GM13976 (cell line): ENCODE results near the gene ARMC2.

Source experiments
- DNase-seq: peaks from one replicate; pipeline ENCODE4 v3.0.0; 2012; ENCODE audit warnings: low spot score
- CTCF ChIP-seq: IDR thresholded peaks from 2 replicates; pipeline ENCODE4 v1.5.1; 2012; ENCODE audit warnings: borderline replicate concordance, mild to moderate bottlenecking; ENCODE audit not compliant: insufficient read depth; ENCODE audit errors: extremely low read depth, missing control alignments, control extremely low read depth
- in situ Hi-C: fragments of 300-500 bp; cut with MboI; formaldehyde crosslinking; loops from one replicate; pipeline ENCODE4 v1.12.0; 2022; ENCODE audit warnings: low sequenced_read_pairs, mixed read lengths, inconsistent platforms; ENCODE audit not compliant: unreplicated experiment

ARMC2 gene

GRCh38 chr6:109019911-109020310 lies 171.7 kb downstream of the ARMC2 start:
- in situ Hi-C loops = no loop called here
- no peak for DNase-seq
- TF ChIP-seq CTCF = no peak

- no peak for DNase-seq
- in situ Hi-C loops = no loop called here
- TF ChIP-seq CTCF = no peak
Measured at GRCh38 chr6:109021870-109022269, 173.6 kb downstream of the ARMC2 start.

GRCh38 chr6:109023356-109023925 lies 175.2 kb downstream of the ARMC2 start:
- no peak for DNase-seq
- in situ Hi-C loops = no loop called here

More at GRCh38 chr6:109023356-109023925, 175.2 kb downstream of the ARMC2 start:
- no peak for TF ChIP-seq CTCF
